Transverse colon (tissue), 4 donors: ENCODE data around the gene RPL29. TPM values are rescaled to one million over a fixed set of nuclear protein-coding genes. Genes with fewer than 3 reads are reported as not detected.
"Not testable (repeated sequence)": the region's sequence is repeated elsewhere in the genome, so short reads cannot be mapped to it uniquely, and the experiment has no call there.

Experiments used
- DNase-seq: peaks from one replicate; pipeline ENCODE4 v3.0.0-alpha.2; 2019
- H3K27ac ChIP-seq, 4 donors: fragments of 200-600 bp; sonication (generic); 2 replicates each; pipeline ENCODE4 v1.5.1; 2016 to 2018; ENCODE audit warnings: inconsistent platforms in 4 of 4
- H3K27me3 ChIP-seq: fragments of 200-600 bp; sonication (generic); 2 replicates; pipeline ENCODE4 v1.5.1; 2017; ENCODE audit warnings: inconsistent platforms
- H3K36me3 ChIP-seq, 4 donors: fragments of 200-600 bp; sonication (generic); 2 replicates each; pipeline ENCODE4 v1.5.1; 2017 to 2019; ENCODE audit warnings: inconsistent platforms in 4 of 4
- H3K4me1 ChIP-seq, 4 donors: fragments of 200-600 bp; sonication (generic); 2 replicates each; pipeline ENCODE4 v1.5.1; 2017 to 2020; ENCODE audit warnings: inconsistent platforms in 4 of 4
- H3K4me3 ChIP-seq, 4 donors: fragments of 200-600 bp; sonication (generic); 1 replicate in 1 of 4; 2 replicates in 3 of 4; pipeline versions ENCODE4 v1.5.1 to v1.6.1; 2017 to 2019; ENCODE audit warnings: inconsistent platforms in 4 of 4
- H3K9me3 ChIP-seq, 2 donors: fragments of 200-600 bp; sonication (generic); 2 replicates each; pipeline ENCODE4 v1.5.1; 2017 to 2019; ENCODE audit warnings: inconsistent platforms in 2 of 2
- CTCF ChIP-seq, 5 experiments: fragments of 200-600 bp in 3 of 5; fragments of 450-650 bp in 2 of 5; sonication (generic) in 3 of 5; IDR thresholded peaks; 1 replicate in 2 of 5; 2 replicates in 3 of 5; pipeline ENCODE4 v1.5.1; 2016 to 2017; ENCODE audit warnings: antibody characterized with exemption in 5 of 5, inconsistent platforms in 3 of 5, mild to moderate bottlenecking in 2 of 5, moderate library complexity in 1 of 5
- EP300 ChIP-seq: sonication (generic); formaldehyde crosslinking; IDR thresholded peaks from one replicate; pipeline ENCODE4 v1.6.1; 2017; ENCODE audit warnings: antibody characterized with exemption, low read depth
- POLR2A ChIP-seq: fragments of 450-650 bp; IDR thresholded peaks from one replicate; pipeline ENCODE4 v1.6.1; 2016; ENCODE audit warnings: antibody characterized with exemption, mild to moderate bottlenecking, moderate library complexity
- POLR2AphosphoS5 ChIP-seq, 3 donors: sonication (generic); formaldehyde crosslinking; IDR thresholded peaks; one replicate each; pipeline ENCODE4 v1.6.1; 2016; ENCODE audit warnings: antibody characterized with exemption in 3 of 3
- WGBS, 2 donors: methylation state at CpG; one replicate each; pipeline ENCODE4 v1.1.5; 2018; ENCODE audit warnings: low coverage in 1 of 2; 5-methylcytosine and 5-hydroxymethylcytosine counted together
- in situ Hi-C, 4 donors: fragments of 200-750 bp; cut with MboI; loops; one replicate each; pipeline versions ENCODE4 v1.15.0 to v1.15.1; 2017; ENCODE audit warnings: low sequenced_read_pairs in 3 of 4, low pct_ligation_motif_present in 1 of 4, low pct_unique_long_range_greater_than_20kb in 1 of 4
- intact Hi-C: fragments of 100-400 bp; cut with DNase I; formaldehyde crosslinking; loops from one replicate; pipeline ENCODE4 v1.15.1; 2023; ENCODE audit warnings: low total_unique reads
- total RNA-seq, 4 donors: library from RNA; depleted of rRNA; stranded (reverse); fragments of >200 nt; gene quantifications; one replicate each; pipeline ENCODE4 v1.1.0, GENCODE V29; 2016

RPL29 gene
- total RNA-seq, 4 donors from 2014 or later: 366 to 1,281 (median 746) TPM

GRCh38 chr3:51998774-51999173, 3.1 kb upstream of the RPL29 start:
- no peak overlapping the region for H3K4me3 ChIP-seq
- peaks cover 4% of the 10 kb centered on the region for H3K27me3 ChIP-seq
- in situ Hi-C loops (no loop called here), intact Hi-C loops (no loop called here)
- H3K9me3 ChIP-seq: no peaks in the 10 kb centered on the region
- WGBS, 2 donors: 41 to 78% methylated on average over 3 to 7 of the region's 7 CpGs
- H3K27ac ChIP-seq: no peak overlapping the region
- no peak for DNase-seq
- peaks cover 10 to 23% (median 13%) of the 10 kb centered on the region in 4 donors for H3K4me1 ChIP-seq
- H3K36me3 ChIP-seq: peaks cover 0 to 11% (median 5%) of the 10 kb centered on the region in 4 donors
- TF ChIP-seq EP300: no peak

- Histone ChIP-seq H3K9me3 (no peaks in the 10 kb centered on the region), H3K27me3 (peaks cover 4% of the 10 kb centered on the region), H3K27ac (no peak overlapping the region), H3K4me3 (no peak overlapping the region), H3K4me1 (peaks cover 10 to 29% (median 15%) of the 10 kb centered on the region in 4 donors), H3K36me3 (peaks cover 0 to 18% (median 7%) of the 10 kb centered on the region in 4 donors)
- intact Hi-C loops: no loop called here
- DNase-seq: no peak
- WGBS, 2 donors: 47 to 100% methylated on average over 2 to 7 of the region's 7 CpGs
- in situ Hi-C loops: no loop called here
- no peak for TF ChIP-seq POLR2A
- TF ChIP-seq CTCF (IDR thresholded peaks at IDR 0.05): no peak
- no peak for TF ChIP-seq POLR2AphosphoS5 (IDR thresholded peaks at IDR 0.05)
- no peak for TF ChIP-seq EP300
These were observed 2.4 kb upstream of the RPL29 start for GRCh38 chr3:51997935-51998596.

GRCh38 chr3:51997172-51997571, 1.5 kb upstream of the RPL29 start:
- no peak for DNase-seq
- intact Hi-C loops: no loop called here
- peaks cover 4% of the 10 kb centered on the region for H3K27me3 ChIP-seq
- no peak overlapping the region for H3K27ac ChIP-seq
- peaks cover 0 to 18% (median 7%) of the 10 kb centered on the region in 4 donors for H3K36me3 ChIP-seq
- no peak for TF ChIP-seq POLR2AphosphoS5 (IDR thresholded peaks at IDR 0.05)
- H3K4me1 ChIP-seq: peaks cover 10 to 29% (median 15%) of the 10 kb centered on the region in 4 donors
- in situ Hi-C loops: no loop called here
- no peak overlapping the region for H3K4me3 ChIP-seq
- H3K9me3 ChIP-seq: no peaks in the 10 kb centered on the region
- WGBS, 2 donors: 49 to 67% methylated on average over 1 to 2 of the region's 2 CpGs

GRCh38 chr3:51994530-51994929, 1.2 kb downstream of the RPL29 start:
- TF ChIP-seq POLR2AphosphoS5 (IDR thresholded peaks at IDR 0.05) (no peak), CTCF (IDR thresholded peaks at IDR 0.05) (no peak), EP300 (no peak), POLR2A (no peak)
- H3K9me3 ChIP-seq: no peaks in the 10 kb centered on the region
- in situ Hi-C loops: no loop called here
- peaks cover 8 to 24% (median 14%) of the 10 kb centered on the region in 4 donors for H3K4me1 ChIP-seq
- peak overlapping the region in 2 of 4 donors; percentile 64 to 95 for H3K4me3 ChIP-seq
- peak overlapping the region in 3 of 4 donors; percentile 85 to 94 (median 88) for H3K27ac ChIP-seq
- no peak for DNase-seq
- peaks cover 4% of the 10 kb centered on the region for H3K27me3 ChIP-seq
- whole genome bisulfite sequencing, 2 donors: 67% methylated on average over 2 of the region's 2 CpGs; no CpG with 5 or more reads in 1 of the 2 donors
- H3K36me3 ChIP-seq: peaks cover 0 to 18% (median 7%) of the 10 kb centered on the region in 4 donors
- intact Hi-C loops: no loop called here

- H3K27ac ChIP-seq, H3K27me3 ChIP-seq, H3K9me3 ChIP-seq, DNase-seq, H3K4me3 ChIP-seq, in situ Hi-C loops, intact Hi-C loops: not testable (repeated sequence)
- Histone ChIP-seq H3K4me1 (peaks cover 8 to 24% (median 14%) of the 10 kb centered on the region in 4 donors), H3K36me3 (peaks cover 0 to 18% (median 7%) of the 10 kb centered on the region in 4 donors)
- 90% methylated on average over 13 of the region's 13 CpGs; no CpG with 5 or more reads in 1 of the 2 donors for WGBS, 2 donors
These were observed 2.0 kb downstream of the RPL29 start for GRCh38 chr3:51993657-51994056.
